HG03066 (cell line): Measurements from ENCODE around the gene SPG11.
"Not testable (repeated sequence)": the region's sequence is repeated elsewhere in the genome, so short reads cannot be mapped to it uniquely, and the experiment has no call there.

ENCODE experiments used
- ATAC-seq: cut with Tn5 transposase; IDR thresholded peaks from one replicate; pipeline ENCODE4 v1.9.1; 2021; ENCODE audit warnings: low read depth; ENCODE audit not compliant: unreplicated experiment

The SPG11 gene, protein sequence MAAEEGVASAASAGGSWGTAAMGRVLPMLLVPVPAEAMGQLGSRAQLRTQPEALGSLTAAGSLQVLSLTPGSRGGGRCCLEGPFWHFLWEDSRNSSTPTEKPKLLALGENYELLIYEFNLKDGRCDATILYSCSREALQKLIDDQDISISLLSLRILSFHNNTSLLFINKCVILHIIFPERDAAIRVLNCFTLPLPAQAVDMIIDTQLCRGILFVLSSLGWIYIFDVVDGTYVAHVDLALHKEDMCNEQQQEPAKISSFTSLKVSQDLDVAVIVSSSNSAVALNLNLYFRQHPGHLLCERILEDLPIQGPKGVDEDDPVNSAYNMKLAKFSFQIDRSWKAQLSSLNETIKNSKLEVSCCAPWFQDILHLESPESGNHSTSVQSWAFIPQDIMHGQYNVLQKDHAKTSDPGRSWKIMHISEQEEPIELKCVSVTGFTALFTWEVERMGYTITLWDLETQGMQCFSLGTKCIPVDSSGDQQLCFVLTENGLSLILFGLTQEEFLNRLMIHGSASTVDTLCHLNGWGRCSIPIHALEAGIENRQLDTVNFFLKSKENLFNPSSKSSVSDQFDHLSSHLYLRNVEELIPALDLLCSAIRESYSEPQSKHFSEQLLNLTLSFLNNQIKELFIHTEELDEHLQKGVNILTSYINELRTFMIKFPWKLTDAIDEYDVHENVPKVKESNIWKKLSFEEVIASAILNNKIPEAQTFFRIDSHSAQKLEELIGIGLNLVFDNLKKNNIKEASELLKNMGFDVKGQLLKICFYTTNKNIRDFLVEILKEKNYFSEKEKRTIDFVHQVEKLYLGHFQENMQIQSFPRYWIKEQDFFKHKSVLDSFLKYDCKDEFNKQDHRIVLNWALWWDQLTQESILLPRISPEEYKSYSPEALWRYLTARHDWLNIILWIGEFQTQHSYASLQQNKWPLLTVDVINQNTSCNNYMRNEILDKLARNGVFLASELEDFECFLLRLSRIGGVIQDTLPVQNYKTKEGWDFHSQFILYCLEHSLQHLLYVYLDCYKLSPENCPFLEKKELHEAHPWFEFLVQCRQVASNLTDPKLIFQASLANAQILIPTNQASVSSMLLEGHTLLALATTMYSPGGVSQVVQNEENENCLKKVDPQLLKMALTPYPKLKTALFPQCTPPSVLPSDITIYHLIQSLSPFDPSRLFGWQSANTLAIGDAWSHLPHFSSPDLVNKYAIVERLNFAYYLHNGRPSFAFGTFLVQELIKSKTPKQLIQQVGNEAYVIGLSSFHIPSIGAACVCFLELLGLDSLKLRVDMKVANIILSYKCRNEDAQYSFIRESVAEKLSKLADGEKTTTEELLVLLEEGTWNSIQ (N-terminal part only)

DNA sequence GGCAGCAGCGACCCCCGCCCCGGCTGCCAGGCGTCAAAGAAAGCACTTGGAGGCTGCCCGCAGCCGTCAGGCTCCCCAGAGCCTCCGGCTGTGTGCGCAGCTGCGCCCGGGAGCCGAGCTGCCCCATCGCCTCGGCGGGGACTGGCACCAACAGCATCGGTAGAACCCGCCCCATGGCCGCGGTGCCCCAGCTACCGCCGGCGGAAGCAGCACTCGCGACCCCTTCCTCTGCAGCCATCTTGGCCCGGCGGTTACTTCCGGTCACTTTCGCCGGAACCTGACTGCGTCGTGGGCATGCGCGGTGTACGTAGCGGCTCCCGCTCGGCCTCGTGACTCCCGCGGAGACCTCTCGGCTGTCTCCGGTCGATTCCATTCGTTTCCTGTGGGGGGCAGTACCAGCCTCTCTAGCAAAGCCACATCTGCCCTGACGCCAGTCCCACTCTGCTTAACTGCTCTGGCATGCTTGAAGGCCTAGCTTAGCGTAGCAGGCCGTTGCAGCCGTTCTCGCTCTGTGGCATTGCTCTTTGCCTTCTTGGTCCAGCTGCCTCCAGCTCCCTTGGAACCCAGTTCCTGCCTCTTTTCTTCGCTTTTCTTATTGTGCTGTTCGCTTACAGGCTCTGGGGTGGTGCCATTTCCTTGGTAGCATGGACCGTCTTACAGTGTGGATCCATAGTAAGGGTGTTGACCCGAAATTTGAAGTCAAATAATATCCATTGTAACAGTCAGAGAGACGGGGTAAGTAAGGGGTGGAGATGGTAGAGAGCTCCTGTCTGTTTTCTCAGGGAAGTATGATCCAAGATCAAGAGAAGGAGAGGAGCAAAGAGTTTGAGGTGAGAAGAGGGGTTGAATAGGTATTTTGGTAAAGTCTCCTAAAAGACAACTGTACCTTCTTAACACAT is at the start of gene SPG11:
TSS of gene SPG11 (minus strand) at position 253 of the 899 bp plus-strand sequence. CDS start at position 238, 15 bp downstream.
- peak; percentile 70 for ATAC-seq

DNA sequence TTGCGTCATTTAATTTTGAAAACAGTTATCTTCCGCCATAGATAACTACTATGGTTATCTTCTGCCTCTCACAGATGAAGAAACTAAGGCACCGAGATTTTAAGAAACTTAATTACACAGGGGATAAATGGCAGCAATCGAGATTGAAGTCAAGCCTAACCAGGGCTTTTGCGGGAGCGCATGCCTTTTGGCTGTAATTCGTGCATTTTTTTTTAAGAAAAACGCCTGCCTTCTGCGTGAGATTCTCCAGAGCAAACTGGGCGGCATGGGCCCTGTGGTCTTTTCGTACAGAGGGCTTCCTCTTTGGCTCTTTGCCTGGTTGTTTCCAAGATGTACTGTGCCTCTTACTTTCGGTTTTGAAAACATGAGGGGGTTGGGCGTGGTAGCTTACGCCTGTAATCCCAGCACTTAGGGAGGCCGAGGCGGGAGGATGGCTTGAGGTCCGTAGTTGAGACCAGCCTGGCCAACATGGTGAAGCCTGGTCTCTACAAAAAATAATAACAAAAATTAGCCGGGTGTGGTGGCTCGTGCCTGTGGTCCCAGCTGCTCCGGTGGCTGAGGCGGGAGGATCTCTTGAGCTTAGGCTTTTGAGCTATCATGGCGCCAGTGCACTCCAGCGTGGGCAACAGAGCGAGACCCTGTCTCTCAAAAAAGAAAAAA is 49.0 kb upstream of the SPG11 start:
- ATAC-seq = no peak

DNA sequence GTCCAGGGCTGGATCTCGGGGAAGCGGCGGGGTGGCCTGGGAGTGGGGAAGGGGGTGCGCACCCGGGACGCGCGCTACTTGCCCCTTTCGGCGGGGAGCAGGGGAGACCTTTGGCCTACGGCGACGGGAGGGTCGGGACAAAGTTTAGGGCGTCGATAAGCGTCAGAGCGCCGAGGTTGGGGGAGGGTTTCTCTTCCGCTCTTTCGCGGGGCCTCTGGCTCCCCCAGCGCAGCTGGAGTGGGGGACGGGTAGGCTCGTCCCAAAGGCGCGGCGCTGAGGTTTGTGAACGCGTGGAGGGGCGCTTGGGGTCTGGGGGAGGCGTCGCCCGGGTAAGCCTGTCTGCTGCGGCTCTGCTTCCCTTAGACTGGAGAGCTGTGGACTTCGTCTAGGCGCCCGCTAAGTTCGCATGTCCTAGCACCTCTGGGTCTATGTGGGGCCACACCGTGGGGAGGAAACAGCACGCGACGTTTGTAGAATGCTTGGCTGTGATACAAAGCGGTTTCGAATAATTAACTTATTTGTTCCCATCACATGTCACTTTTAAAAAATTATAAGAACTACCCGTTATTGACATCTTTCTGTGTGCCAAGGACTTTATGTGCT is 48.4 kb upstream of the SPG11 start:
- peak; percentile 23 for ATAC-seq

DNA sequence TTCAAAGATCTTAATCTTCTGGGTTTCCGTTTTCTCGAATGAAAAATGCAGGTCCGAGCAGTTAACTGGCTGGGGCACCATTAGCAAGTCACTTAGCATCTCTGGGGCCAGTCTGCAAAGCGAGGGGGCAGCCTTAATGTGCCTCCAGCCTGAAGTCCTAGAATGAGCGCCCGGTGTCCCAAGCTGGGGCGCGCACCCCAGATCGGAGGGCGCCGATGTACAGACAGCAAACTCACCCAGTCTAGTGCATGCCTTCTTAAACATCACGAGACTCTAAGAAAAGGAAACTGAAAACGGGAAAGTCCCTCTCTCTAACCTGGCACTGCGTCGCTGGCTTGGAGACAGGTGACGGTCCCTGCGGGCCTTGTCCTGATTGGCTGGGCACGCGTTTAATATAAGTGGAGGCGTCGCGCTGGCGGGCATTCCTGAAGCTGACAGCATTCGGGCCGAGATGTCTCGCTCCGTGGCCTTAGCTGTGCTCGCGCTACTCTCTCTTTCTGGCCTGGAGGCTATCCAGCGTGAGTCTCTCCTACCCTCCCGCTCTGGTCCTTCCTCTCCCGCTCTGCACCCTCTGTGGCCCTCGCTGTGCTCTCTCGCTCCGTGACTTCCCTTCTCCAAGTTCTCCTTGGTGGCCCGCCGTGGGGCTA is 47.8 kb upstream of the SPG11 start, which contains the start of the genes B2M and PATL2:
TSS of gene B2M (plus strand) at position 422 of the 647 bp plus-strand sequence. CDS start at position 452, 30 bp downstream.
TSS of gene PATL2 (minus strand) at position 228 of the 647 bp plus-strand sequence. CDS start 34,833 bp downstream, outside the sequence.
- ATAC-seq = peak; percentile 72

DNA sequence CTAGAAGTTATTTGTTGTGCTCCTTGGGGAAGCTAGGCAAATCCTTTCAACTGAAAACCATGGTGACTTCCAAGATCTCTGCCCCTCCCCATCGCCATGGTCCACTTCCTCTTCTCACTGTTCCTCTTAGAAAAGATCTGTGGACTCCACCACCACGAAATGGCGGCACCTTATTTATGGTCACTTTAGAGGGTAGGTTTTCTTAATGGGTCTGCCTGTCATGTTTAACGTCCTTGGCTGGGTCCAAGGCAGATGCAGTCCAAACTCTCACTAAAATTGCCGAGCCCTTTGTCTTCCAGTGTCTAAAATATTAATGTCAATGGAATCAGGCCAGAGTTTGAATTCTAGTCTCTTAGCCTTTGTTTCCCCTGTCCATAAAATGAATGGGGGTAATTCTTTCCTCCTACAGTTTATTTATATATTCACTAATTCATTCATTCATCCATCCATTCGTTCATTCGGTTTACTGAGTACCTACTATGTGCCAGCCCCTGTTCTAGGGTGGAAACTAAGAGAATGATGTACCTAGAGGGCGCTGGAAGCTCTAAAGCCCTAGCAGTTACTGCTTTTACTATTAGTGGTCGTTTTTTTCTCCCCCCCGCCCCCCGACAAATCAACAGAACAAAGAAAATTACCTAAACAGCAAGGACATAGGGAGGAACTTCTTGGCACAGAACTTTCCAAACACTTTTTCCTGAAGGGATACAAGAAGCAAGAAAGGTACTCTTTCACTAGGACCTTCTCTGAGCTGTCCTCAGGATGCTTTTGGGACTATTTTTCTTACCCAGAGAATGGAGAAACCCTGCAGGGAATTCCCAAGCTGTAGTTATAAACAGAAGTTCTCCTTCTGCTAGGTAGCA is 47.0 kb upstream of the SPG11 start:
- ATAC-seq = no peak

DNA sequence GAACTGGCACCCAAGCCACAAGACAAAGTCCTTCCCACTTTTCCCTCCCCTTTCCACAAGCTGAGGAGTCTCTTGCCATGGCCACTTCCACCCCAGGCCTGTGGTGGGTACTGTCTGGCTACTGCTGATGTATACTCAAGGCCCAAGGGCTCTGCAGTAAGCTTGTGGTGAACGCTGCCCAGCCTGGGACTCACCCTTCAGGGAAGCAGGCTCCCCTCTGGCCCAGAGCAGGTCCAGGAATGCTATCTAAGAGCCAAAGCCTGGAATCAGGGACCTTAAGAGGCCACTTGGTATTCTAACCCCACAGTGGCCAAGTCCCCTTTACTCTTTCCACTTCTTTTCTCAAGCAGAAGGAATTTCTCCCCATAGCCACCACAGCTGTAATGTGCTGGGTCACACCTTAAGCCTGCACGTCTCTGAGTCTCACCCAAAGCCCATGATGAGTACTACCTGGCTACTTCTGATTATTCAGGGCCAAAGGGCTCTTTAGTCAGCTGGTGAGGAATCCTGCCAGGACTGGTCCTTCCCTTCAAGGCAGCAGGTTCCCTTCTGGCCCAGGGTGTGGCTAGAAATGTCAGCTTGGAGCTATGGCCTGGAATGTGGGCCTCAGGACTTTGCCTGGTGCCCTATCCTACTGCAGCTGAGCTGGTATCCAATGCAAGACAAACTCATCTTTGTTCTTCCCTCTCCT is 43.6 kb upstream of the SPG11 start:
- no peak for ATAC-seq

DNA sequence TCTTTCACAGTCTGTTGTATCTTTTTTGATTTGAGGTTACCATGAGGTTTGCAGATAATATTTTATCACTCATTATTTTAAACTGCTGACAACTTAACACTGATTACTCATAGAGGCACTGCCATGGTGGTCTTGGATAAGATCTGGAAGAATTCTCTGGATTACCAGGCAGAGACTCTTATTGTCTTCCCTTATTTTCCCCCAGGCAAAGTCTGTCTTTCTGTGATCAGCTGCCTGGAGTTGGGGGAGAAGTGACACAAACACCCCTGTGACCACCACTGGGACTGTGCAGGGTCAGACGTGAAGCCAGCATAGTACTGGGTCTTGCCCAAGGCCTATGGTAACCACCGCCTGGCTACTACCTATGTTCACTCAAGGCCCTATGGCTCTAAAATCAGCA is 42.9 kb upstream of the SPG11 start:
- ATAC-seq = no peak

DNA sequence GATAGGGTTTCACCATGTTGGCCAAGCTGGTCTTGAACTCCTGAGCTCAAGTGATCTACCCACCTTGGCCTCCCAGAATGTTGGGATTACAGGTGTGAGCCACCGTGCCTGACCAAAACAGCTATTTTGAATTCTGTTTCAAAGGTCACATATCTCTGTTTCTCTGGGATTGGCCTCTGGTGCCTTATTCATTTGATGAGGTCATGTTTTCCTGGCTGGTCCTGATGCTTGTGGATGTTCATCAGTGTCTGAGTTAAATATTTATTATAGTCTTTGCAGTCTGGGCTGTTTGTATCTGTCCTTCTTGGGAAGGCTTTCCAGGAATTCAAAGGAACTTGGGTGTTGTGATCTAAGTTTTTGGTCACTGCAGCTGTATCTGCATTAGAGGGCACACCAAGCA is 42.5 kb upstream of the SPG11 start:
- no peak for ATAC-seq

DNA sequence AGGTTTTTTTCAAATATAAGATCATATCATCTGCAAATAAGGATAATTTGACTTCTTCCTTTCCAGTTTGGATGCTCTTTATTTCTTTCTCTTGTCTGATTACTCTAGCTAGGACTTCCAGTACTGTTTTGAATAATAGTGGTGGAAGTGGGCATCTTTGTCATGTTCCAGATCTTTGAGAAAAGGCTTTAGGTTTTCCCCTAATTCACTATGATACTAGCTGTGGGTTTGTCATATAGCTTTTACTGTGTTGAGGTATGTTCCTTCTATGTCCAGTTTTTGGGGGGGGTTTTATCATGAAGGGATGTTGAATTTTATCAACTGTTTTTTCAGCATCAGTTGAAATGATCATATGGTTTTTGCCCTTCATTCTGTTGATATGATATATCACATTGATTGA is 37.2 kb upstream of the SPG11 start:
- not testable (repeated sequence) for ATAC-seq

DNA sequence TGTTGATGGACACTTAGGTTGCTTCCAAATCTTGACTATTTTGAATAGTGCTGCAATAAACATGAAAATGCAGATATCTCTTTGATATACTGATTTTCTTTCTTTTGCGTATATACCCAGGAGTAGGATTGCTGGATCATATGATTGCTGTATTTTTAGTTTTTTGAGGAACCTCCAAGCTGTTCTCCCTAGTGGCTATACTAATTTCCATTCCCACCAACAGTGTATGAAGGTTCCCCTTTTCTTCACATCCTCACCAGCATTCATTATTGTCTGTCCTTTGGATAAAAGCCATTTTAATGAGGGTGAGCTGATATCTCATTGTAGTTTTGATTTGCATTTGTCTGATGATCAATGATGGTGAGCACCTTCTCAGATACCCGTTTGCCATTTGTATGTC is 35.2 kb upstream of the SPG11 start:
- no peak for ATAC-seq

DNA sequence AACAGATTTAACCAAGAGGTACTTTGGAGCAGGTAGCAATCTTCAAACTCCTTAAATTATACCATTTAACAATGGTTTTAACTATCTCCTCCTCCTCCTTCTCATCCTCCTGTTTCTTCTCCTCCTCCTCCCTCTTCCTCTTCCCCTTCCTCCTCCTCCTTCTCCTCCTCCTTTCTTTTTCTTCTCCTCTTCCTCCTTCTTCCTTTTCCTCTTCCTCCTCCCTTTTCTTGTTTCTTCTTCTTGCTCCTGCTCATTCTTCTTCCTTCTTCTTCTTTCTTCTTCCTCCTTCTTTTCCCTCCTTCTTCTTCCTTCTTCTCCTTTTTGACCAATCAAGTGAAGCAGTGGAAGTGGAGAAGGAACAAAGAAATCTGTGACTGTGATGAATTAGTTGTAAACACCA is 33.6 kb upstream of the SPG11 start:
- no peak for ATAC-seq

DNA sequence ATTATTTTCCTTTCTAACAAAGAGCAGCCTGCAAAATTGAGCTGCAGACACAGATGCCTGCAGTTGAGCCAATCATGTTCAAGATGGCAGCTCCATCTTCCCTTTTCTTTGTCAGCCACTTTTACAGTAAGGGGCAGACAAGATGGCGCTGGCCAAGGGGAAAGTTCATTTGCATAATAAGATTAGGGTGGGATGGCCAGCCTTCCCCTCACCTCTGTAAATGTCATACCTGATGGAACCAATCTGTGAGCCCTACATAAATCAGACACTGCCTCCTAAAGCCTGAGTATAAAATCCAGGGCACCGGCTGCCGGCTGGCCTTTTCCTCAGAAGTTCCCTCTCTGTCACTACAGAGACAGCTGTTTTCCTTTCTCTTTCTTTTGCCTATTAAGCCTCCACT is 31.8 kb upstream of the SPG11 start:
- no peak for ATAC-seq

DNA sequence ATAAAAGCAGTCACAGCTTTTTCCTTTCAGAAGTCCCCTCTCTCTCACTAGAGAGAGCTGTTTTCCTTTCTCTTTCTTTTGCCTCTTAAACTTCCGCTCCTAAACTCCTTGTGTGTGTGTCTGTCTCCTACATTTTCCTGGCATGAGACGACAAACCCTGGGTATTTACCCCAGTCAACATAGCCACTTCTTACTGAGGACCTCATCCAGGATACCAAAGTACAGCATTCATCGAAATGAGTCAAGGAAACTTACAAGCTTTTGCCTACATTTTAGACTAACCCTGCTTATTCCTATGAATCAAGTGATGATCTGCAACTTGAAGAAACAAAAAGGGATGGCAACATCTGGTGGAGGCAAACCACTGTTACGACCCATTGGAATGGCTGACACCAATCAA is 31.0 kb upstream of the SPG11 start:
- ATAC-seq = no peak

DNA sequence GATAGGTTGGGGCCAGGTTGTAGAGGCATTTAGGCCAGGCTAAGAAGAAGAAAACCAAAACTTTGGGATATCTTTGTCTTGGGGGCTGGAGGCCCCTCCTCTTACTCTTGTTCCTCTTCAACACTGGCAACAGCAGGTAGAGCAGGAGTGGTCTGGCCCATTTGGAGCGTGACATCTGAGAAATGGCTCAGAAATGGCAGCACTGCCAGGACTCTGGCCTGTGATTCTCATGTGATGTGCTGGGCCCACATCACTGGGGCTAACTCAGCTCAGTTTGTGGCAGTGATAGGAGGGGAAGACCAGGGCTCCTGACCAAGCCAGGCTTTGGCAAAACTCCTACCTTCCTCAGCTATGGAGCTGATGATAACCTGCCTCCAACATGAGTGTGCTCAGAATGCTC is 29.2 kb upstream of the SPG11 start:
- no peak for ATAC-seq

DNA sequence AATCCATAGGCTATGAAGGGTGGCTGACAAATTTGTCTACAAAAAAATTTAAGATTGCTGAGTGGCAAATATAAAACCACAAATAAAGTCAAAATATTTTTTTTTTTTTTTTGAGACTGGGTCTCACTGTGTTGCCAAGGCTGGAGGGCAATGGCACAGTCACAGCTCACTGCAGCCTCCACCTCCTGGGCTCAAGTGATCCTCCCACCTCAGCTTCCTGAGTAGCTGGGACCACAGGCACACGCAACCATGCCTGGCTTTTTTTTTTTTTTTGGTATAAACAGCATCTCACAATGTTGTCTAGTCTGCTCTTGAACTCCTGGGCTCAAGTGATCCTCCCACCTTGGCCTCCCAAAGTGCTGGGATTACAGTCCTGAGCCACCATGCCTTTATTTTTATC is 26.8 kb upstream of the SPG11 start:
- not testable (repeated sequence) for ATAC-seq

DNA sequence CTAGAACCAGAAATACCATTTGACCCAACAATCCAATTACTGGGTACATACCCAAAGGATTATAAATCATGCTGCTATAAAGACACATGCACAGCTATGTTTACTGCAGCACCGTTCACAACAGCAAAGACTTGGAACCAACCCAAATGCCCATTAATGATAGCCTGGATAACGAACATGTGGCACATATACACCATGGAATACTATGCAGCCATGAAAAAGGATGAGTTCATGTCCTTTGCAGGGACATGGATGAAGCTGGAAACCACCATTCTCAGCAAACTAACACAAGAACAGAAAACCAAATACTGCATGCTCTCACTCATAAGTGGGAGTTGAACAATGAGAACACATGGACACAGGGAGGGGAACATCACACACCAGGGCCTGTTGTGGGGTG is 25.9 kb upstream of the SPG11 start:
- not testable (repeated sequence) for ATAC-seq
